ENCODE results near the gene SEPTIN7. TPM values are rescaled to one million over a fixed set of nuclear protein-coding genes. Genes with fewer than 3 reads are reported as not detected.

SEPTIN7 gene
- total RNA-seq, 1 experiment from 2014 or later: 140 TPM

- DNase-seq (ENCODE audit: low read depth, low spot score) (no peak), ATAC-seq (no peak)
- Histone ChIP-seq H3K4me3 (replicated peaks in 1 of 2; ENCODE audit: low read depth in 1 of 2, low read length in 2 of 2) (no peak overlapping the region), H3K9me2 (ENCODE audit: insufficient read depth) (no peaks in the 10 kb centered on the region), H3K4me1 (ENCODE audit: control insufficient read depth in 1 of 2, insufficient read depth in 2 of 2, low read length in 2 of 2) (peaks cover 4 to 15% of the 10 kb centered on the region in 2 experiments; a peak in 3 of 4 replicates), H3K36me3 (ENCODE audit: control insufficient read depth in 1 of 2, insufficient read depth in 2 of 2, low read length in 2 of 2) (no peaks in the 10 kb centered on the region), H3K9me3 (ENCODE audit: control insufficient read depth in 1 of 2, insufficient read depth in 1 of 2, low read depth in 1 of 2, low read length in 2 of 2) (no peaks in the 10 kb centered on the region), H2AFZ (ENCODE audit: low read depth, low read length, poor library complexity, severe bottlenecking) (no peak overlapping the region), H4K20me1 (ENCODE audit: insufficient read depth) (no peaks in the 10 kb centered on the region), H3K4me2 (ENCODE audit: low read length) (no peak overlapping the region), H3K79me2 (ENCODE audit: insufficient read depth, low read length) (peaks cover 24% of the 10 kb centered on the region), H3K27me3 (ENCODE audit: insufficient read depth, low read length) (no peaks in the 10 kb centered on the region), H3K27ac (ENCODE audit: low read depth, low read length) (no peak overlapping the region), H3K9ac (ENCODE audit: low read length) (no peak overlapping the region)
- intact Hi-C loops (cut with micrococcal nuclease): no loop called here
- BruUV-seq (replicated peaks): no TSS peak
- RAD21 ChIA-PET (ENCODE audit: low non-redundant PET in 1 of 2, low total read pairs in 2 of 2, uncharacterized antibody in 2 of 2, unreplicated experiment in 2 of 2): no interaction called here
- CTCF ChIA-PET: no interaction called here
- POLR2A ChIA-PET: no interaction called here
- TF ChIP-seq ATF3 (IDR thresholded peaks at IDR 0.05) (no peak), CEBPB (IDR thresholded peaks at IDR 0.05; ENCODE audit: low read depth) (no peak), EZH2phosphoT487 (IDR thresholded peaks at IDR 0.05; ENCODE audit: borderline replicate concordance) (no peak), RAD21 (IDR thresholded peaks at IDR 0.05; ENCODE audit: low read depth) (no peak), ZNF274 (IDR thresholded peaks at IDR 0.05; ENCODE audit: low read depth, low read length) (no peak), EZH2 (IDR thresholded peaks at IDR 0.05) (no peak), TCF7L2 (IDR thresholded peaks at IDR 0.05; ENCODE audit: borderline replicate concordance, extremely low read depth, insufficient read depth, insufficient read length) (no peak), ZFX (IDR thresholded peaks at IDR 0.05) (no peak), SRF (IDR thresholded peaks at IDR 0.05; ENCODE audit: low read depth) (no peak), JUND (IDR thresholded peaks at IDR 0.05) (no peak), SP1 (IDR thresholded peaks at IDR 0.05; ENCODE audit: low read depth) (no peak), CBX3 (IDR thresholded peaks at IDR 0.05; ENCODE audit: low read depth) (no peak), ELF1 (IDR thresholded peaks at IDR 0.05; ENCODE audit: borderline replicate concordance, low read depth) (no peak)
- TF ChIP-seq, protein P1, sequence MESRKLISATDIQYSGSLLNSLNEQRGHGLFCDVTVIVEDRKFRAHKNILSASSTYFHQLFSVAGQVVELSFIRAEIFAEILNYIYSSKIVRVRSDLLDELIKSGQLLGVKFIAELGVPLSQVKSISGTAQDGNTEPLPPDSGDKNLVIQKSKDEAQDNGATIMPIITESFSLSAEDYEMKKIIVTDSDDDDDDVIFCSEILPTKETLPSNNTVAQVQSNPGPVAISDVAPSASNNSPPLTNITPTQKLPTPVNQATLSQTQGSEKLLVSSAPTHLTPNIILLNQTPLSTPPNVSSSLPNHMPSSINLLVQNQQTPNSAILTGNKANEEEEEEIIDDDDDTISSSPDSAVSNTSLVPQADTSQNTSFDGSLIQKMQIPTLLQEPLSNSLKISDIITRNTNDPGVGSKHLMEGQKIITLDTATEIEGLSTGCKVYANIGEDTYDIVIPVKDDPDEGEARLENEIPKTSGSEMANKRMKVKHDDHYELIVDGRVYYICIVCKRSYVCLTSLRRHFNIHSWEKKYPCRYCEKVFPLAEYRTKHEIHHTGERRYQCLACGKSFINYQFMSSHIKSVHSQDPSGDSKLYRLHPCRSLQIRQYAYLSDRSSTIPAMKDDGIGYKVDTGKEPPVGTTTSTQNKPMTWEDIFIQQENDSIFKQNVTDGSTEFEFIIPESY (IDR thresholded peaks at IDR 0.05; ENCODE audit: extremely low read depth, insufficient replicate concordance, low read length): no peak
- TF ChIP-seq, protein P2, sequence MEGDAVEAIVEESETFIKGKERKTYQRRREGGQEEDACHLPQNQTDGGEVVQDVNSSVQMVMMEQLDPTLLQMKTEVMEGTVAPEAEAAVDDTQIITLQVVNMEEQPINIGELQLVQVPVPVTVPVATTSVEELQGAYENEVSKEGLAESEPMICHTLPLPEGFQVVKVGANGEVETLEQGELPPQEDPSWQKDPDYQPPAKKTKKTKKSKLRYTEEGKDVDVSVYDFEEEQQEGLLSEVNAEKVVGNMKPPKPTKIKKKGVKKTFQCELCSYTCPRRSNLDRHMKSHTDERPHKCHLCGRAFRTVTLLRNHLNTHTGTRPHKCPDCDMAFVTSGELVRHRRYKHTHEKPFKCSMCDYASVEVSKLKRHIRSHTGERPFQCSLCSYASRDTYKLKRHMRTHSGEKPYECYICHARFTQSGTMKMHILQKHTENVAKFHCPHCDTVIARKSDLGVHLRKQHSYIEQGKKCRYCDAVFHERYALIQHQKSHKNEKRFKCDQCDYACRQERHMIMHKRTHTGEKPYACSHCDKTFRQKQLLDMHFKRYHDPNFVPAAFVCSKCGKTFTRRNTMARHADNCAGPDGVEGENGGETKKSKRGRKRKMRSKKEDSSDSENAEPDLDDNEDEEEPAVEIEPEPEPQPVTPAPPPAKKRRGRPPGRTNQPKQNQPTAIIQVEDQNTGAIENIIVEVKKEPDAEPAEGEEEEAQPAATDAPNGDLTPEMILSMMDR (IDR thresholded peaks at IDR 0.05 in 2 of 3, conservative IDR thresholded peaks at IDR 0.05 in 1 of 3; ENCODE audit: borderline replicate concordance in 1 of 3, insufficient read depth in 1 of 3, low read depth in 2 of 3, low read length in 2 of 3): no peak
These were observed 3.5 kb upstream of the SEPTIN7 start for GRCh38 chr7:35797311-35797710.

Measured in HCT116 (cell line).